Measurements from ENCODE around the gene PDRG1. TPM values are rescaled to one million over a fixed set of nuclear protein-coding genes. Genes with fewer than 3 reads are reported as not detected.

PDRG1 gene
- total RNA-seq, 1 donor from 2014 or later: 13.0 TPM

DNA sequence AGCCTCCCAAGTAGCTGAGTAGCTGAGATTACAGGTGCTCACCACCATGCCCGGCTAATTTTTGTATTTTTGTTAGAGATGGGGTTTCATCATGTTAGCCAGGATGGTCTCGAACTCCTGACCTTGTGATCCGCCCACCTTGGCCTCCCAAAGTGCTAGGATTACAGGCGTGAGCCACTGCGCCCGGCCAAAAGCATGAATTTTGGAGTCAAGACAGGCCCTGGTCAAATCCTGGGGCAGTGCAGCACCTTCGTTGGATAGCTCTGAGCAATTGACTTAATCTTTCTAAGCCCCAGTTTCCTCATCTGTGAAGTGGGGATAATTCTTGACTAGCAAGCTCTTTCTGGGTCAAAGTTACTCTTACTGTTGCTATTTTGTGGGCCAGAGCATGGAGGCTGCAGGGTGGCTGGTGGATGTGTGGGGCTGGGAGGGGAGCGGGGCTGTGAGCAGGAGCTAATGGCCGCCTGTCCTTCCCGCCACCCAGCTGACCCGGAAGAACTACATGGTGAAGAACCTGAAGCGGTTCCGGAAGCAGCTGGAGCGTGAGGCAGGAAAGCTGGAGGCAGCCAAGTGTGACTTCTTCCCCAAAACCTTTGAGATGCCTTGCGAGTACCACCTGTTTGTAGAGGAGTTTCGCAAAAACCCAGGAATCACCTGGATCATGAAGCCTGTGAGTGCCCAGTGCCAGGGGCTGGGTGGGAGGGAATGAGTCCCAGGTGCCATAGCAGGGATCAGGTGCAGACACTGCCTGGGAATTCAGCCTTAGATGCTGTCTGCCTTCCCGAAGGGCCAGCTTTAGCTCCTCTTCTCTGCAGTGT lies 42.4 kb downstream of the PDRG1 start:
- intact Hi-C loops (cut with micrococcal nuclease): no loop called here

DNA sequence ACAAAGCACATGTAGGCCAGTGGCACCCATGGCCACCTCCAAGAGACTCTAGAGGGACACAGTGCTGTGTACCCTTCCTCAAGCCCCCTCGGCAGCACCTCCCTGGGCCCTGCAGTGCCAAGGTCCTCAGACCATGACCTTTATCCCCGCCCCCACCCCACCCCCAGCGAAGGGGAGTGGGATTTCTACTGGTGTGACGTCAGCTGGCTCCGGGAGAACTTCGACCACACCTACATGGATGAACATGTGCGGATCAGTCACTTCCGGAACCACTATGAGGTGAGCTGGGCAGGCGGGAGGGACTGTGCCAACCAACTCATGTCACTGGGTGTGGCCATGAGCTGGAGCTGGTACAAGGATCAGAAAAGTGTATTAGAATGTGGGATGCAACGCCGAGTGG lies 43.4 kb downstream of the PDRG1 start:
- intact Hi-C loops (cut with micrococcal nuclease): no loop called here

DNA sequence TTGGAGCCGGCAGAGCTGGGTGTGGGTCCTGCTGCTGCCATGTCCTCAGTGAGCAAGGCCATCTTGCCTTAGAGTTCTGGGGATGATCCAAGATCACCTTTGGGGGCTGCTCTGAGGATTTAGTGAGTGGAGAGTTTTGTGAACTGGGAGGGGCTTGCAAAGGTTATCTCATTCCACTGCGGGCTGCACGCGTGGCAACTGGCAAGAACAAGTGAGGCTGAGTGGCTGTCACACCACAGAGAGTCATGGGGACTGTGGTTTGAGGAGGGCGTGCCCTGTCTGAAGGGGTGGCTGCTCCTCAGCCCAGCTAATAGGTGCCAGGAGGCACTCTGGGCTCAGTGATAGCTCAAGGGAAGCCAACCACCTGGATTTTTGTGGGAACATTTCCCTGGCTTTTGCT lies 43.8 kb downstream of the PDRG1 start:
- intact Hi-C loops (cut with micrococcal nuclease): no loop called here

DNA sequence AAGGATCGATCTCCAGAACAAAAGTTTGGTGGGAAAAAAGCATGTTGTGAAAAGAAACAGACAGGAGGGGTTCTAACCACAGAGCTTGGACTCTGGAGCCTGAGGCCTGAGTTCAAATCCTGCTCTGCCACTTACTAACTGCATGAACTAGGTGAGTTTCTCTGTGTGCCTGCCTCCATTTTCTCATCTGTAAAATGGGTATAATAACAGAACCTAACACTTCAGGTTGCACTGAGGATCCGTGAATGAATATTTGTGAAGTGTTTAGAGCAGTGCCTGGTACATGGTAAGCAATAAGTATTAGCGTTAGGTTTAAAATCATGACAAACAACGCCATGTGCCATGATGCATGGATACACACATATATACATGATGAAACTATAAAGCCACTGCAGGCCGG lies 44.8 kb downstream of the PDRG1 start:
- intact Hi-C loops (cut with micrococcal nuclease): no loop called here

DNA sequence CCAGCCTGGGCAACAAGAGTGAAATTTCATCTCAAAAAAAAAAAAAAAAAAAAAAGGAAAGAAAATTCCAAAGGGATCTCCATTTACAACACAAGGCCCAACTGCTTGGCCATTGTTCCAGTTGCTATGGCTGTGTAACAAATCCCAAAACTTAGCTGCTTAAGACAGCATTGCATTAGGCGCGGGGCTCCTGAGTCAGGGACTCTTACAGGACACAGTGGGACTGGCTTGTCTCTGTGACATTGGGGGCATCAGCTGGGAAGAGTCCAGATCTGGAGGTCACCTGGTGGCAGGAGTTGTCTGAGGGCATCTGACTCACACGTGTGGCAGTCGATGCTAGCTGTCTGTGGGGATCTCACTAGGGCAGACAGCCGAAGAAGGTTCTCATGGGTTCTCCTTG lies 45.8 kb downstream of the PDRG1 start:
- intact Hi-C loops (cut with micrococcal nuclease): no loop called here

DNA sequence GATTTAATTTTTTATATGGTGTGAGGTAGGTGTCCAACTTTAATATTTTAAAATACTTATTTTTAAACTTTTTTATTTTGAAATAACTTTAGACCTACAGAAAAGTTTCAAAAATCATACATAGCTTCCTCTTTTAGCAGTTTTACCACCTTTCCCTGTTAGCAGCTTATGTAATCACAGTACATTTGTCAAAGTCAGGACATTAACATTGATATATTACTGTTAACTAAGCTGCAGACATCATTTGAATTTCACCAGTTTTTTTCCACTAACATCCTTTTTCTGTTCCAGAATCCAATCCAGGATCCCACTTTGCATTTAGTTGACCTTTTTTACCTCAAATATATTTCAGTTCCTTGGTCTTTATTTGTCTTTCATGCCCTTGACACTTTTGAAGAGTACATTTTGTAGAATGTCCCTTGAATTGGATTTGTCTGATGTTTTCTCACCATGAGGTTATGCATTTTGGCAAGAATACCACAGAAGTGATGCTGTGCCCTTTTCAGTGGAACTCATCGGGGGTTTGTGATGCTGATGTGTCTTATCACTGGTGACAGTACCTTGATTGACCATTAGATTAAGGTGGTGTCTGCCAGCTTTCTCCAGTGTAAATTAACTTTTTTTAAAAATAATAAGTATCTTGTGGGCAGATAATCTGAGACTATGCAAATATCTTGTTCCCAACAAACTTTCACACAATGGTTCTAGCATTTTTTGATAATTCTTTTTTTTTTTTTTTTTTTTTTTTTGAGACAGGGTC lies 48.0 kb downstream of the PDRG1 start:
- intact Hi-C loops (cut with micrococcal nuclease): no loop called here

DNA sequence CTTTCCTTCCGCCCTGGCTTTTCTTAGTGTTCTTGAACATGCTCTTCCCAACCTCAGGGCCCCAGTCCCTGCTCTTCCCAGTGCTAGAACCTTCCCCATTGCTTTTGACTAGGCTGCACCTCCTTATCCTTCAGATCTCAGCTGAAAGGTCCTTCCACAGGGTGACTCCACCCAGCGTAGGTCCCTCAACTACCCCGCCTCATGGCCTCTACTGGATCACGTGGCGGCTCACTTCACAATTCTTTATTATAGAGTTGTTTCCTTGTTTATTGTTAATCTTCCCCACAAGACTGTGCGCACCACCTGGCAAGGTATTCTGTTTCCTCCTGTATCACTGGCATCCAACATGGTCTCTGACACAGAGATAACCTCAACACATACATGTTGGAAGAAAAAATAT lies 50.2 kb downstream of the PDRG1 start:
- intact Hi-C loops (cut with micrococcal nuclease): no loop called here

DNA sequence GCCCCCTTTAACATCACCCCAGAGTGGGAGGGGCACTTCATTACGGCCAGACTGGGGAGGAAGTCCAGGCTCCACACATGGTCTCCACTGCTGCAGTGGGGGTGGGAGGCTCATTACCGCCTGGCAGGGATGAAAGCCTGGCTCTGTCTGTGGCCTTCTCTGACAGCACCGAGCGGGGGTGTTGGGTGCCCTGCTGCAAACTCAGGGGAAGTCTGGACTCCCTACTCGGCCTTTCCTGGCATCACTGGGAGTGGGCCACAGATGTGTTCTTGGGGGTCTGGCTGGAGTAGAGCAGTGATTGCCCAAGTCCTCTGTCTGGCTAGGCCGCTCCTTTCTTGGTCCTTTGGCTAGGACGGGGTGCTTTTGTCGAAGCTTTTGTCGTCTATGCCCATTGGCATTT lies 54.3 kb downstream of the PDRG1 start:
- intact Hi-C loops (cut with micrococcal nuclease): no loop called here

DNA sequence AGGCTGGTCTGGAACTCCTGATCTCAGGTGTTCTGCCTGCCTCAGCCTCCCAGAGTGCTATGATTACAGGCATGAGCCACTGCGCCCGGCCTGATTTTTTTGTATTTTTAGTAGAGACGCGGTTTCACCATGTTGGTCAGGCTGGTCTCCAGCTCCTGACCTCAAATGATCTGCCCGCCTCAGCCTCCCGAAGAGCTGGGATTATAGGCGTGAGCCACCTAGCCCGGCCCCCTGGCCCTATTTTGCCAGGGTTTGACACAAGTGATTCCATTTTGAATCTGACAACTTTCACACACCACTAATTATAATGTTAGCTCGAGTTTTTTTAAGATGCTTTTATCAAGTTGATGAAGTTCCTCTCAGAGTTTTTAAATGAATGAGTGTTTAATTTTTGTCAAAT lies 55.8 kb downstream of the PDRG1 start:
- intact Hi-C loops (cut with micrococcal nuclease): no loop called here

DNA sequence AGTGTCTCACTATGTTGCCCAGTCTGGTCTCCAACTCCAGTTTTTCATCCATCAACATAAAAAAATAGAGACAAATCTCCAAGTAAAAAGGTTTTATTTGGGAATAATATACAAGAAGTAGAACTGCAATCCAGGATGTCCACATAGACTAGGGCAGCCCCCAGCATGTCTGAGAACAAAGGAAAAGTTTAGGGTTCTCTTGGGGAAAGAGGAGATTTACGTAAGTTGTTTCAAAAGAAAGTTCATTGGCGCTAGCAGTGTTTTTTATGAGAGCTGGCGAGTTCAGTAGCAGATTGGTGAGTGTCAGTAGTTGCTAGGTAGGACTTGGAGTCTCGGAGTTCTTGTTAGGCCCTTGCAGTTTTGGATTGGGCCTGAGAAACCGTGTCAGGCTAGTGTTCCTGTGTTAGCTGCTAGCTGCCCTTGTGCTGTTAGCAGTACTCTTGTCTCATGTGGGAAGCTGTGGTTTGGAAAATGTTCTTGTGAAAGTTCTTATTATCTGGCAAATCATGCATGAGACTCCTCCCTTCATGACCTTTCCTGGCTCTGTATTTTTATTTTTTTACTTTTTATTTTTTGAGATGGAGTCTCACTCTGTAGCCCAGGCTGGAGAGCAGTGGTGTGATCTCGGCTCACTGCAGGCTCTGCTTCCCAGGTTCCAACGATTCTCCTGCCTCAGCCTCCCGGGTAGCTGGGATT lies 56.7 kb downstream of the PDRG1 start:
- intact Hi-C loops (cut with micrococcal nuclease): loop anchor here (1.0 kb wide), 1 partner anchor 47 kb away; no protein-coding TSS in a partner anchor

Other genes with a start within 250 kb of the PDRG1 start
- 141 TPM in 2 replicates for gene BCL2L1, start 229.2 kb downstream of the PDRG1 start, total RNA-seq
- gene TPX2, start 212.8 kb downstream of the PDRG1 start, total RNA-seq: 79.9 and 84.3 TPM in 2 replicates
- gene MYLK2, start 132.7 kb downstream of the PDRG1 start, total RNA-seq: 0.59 and 0.64 TPM in 2 replicates
- not detected in 2 replicates for gene FOXS1, start 106.4 kb downstream of the PDRG1 start, total RNA-seq
- not detected in 2 replicates for gene DUSP15, start 81.5 kb downstream of the PDRG1 start, total RNA-seq
- gene TTLL9, start 81.4 kb downstream of the PDRG1 start, total RNA-seq: not detected in 2 replicates
- not detected in 2 replicates for gene XKR7, start 16.1 kb upstream of the PDRG1 start, total RNA-seq
- gene CCM2L, start 58.4 kb upstream of the PDRG1 start, total RNA-seq: not detected in 2 replicates
- gene HCK, start 100.2 kb upstream of the PDRG1 start, total RNA-seq: 1.5 and 1.8 TPM in 2 replicates
- gene TM9SF4, start 157.7 kb upstream of the PDRG1 start, total RNA-seq: 44.3 and 44.4 TPM in 2 replicates

All from T-helper 1 cell treated with Interleukin-12 subunit alpha and Interleukin-12 subunit beta and Interleukin-4 antibody, amounts not matched to agents 30 ng/mL and 1 ng/mL, for 36 hours (primary cell).